HG02759 (cell line): ENCODE data around the gene CDC14A.
"Not testable (repeated sequence)": the region's sequence is repeated elsewhere in the genome, so short reads cannot be mapped to it uniquely, and the experiment has no call there.

Source experiments
- ATAC-seq: cut with Tn5 transposase; IDR thresholded peaks from one replicate; pipeline ENCODE4 v1.9.1; 2021; ENCODE audit warnings: mild to moderate bottlenecking, moderate library complexity; ENCODE audit not compliant: unreplicated experiment

The CDC14A gene, protein sequence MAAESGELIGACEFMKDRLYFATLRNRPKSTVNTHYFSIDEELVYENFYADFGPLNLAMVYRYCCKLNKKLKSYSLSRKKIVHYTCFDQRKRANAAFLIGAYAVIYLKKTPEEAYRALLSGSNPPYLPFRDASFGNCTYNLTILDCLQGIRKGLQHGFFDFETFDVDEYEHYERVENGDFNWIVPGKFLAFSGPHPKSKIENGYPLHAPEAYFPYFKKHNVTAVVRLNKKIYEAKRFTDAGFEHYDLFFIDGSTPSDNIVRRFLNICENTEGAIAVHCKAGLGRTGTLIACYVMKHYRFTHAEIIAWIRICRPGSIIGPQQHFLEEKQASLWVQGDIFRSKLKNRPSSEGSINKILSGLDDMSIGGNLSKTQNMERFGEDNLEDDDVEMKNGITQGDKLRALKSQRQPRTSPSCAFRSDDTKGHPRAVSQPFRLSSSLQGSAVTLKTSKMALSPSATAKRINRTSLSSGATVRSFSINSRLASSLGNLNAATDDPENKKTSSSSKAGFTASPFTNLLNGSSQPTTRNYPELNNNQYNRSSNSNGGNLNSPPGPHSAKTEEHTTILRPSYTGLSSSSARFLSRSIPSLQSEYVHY

GRCh38 chr1:100352267-100353070 lies at the start of gene CDC14A:
Gene CDC14A, plus strand, starts transcription at chr1:100352506. Its CDS starts 449 bp downstream, at chr1:100352955.
- peak; percentile 66 for ATAC-seq

- ATAC-seq = no peak
Measured at GRCh38 chr1:100302739-100303138, 49.6 kb upstream of the CDC14A start.

DNA sequence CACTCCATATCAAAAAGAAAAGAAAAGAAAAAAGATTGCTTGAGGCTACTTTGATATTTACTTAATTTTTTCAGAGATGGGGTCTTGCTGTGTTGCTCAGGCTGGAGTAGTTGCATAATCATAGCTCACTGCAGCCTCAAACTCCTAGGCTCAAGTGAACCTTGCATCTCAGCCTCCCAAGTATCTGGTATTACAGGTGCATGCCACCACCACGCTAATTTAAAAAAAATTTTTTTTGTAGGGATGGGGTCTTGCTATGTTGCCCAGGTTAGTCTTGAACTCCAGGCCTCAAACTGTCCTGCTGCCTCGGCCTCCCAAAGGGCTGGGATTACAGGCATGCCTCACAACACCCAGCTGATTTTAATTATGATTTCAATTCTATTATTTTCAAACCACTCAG lies 48.1 kb upstream of the CDC14A start:
- ATAC-seq = no peak

- no peak for ATAC-seq
Measured at GRCh38 chr1:100304921-100305320, 47.4 kb upstream of the CDC14A start.

- no peak for ATAC-seq
Measured at GRCh38 chr1:100305954-100306353, 46.4 kb upstream of the CDC14A start.

GRCh38 chr1:100306735-100307313 lies 45.5 kb upstream of the CDC14A start:
- ATAC-seq = no peak

- ATAC-seq = no peak
Measured at GRCh38 chr1:100308777-100309176, 43.5 kb upstream of the CDC14A start.

GRCh38 chr1:100309863-100310262 lies 42.4 kb upstream of the CDC14A start:
- no peak for ATAC-seq

DNA sequence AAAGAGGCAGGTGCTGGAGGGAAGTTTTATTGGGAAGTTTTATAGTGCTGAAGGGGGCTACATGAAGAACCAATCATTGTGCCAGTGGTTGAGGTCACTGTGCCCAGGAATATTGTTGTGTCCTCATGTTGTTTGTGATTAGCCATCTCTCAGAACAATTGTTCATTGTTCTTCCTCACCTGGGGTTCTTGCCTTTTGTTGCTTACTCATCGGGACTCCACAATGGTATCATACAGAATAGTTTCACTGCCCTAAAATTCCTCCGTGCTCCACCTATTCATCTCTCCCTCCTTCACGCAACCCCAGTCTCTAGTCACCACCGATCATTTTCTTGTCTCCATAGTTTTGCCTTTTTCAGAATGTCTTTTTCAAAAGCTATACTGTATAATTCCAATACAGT lies 38.9 kb upstream of the CDC14A start:
- ATAC-seq = no peak

GRCh38 chr1:100316622-100317021 lies 35.7 kb upstream of the CDC14A start:
- no peak for ATAC-seq

- no peak for ATAC-seq
Measured at GRCh38 chr1:100320311-100321099, 31.8 kb upstream of the CDC14A start.

GRCh38 chr1:100321100-100321493 lies 31.2 kb upstream of the CDC14A start:
- ATAC-seq = no peak

DNA sequence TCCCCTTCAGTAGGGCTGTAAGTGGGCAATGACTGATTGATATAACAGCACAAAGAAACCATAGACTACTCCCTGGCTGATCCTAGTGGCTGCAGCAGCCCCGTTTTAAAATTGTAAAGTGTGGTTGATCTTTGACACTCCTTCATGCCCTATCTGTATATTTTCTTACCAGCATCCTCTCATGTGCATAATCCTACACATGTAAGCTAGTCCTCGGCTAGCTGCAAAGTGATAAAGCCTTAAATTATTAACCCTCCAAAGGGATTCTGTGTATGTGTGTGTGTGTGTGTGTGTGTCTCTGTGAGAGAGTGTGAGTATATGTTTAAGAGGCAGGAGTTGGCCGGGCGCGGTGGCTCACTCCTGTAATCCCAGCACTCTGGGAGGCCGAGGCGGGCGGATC lies 30.8 kb upstream of the CDC14A start:
- no peak for ATAC-seq

DNA sequence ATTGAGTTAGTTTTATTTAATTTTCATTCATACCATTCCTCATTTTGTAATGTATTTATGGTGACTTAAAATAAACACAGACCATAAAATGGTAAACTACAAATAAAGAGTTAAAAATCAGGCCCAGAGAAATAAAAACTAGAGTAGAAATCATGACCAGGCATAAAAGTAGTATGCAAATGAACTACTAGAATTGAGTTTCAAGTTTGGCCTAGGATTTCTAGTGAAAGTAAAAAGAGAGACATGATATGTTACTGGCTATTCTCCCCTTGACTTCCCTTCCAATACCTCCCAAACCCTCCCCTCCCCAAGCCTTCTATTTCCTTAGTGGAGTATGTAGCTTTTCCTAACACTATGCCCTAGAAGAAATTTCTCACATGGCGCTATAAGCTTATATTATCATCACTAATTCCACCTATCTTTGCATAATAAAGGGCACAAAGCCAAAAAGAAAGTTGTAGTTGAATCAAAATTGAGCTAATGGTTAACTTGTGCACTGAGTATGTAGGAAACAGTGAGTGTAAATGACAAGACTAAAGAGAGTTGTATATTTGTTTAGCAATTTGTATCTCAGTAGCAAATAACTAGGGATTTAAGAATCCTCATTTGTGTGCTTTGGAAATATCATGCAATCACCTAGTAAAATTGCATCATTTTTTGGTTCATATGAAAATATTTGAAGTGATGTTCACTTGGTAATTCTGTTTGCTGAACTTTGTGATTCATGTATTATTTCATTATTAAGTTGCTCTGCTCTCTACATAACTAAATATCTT lies 29.7 kb upstream of the CDC14A start:
- ATAC-seq = peak; percentile 66

GRCh38 chr1:100323419-100324106 lies 28.7 kb upstream of the CDC14A start:
- ATAC-seq = no peak

- ATAC-seq = peak; percentile 38
Measured at GRCh38 chr1:100325415-100326324, 26.6 kb upstream of the CDC14A start.

GRCh38 chr1:100326325-100326670 lies 26.0 kb upstream of the CDC14A start:
- ATAC-seq = not testable (repeated sequence)

DNA sequence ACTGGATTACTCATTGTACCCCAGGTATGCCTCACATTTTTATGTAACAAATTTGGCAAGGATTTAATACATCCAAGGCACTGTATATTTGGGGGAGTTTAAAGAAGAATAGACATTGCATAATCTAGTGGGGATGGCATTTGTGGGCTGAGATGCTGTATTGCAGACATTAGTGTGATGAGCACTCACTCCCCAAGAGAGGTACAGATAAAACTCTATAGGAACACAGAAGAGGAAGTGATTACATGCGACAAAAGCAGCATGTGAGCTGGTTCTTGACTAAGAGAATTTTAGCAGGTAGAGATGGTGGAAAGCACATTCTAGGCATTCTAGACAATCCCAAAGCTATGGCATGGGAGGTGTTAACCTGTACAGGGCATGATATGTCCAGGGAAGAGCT lies 24.2 kb upstream of the CDC14A start:
- no peak for ATAC-seq
